Duodenal mucosa (tissue), 2 donors: ENCODE results near the gene GUCD1.
A peak's percentile ranks its signal among the peaks of the same experiment; 100 is the strongest.

Experiments used
- H3K27ac ChIP-seq: one replicate; pipeline ENCODE4 v1.7.0; 2013; ENCODE audit warnings: low read depth, low read length
- H3K27me3 ChIP-seq, 2 donors: one replicate each; pipeline ENCODE4 v1.7.0; 2013; ENCODE audit warnings: low read length in 2 of 2, control low read depth in 1 of 2; ENCODE audit not compliant: insufficient read depth in 2 of 2, control insufficient read depth in 1 of 2
- H3K36me3 ChIP-seq, 2 donors: one replicate each; pipeline ENCODE4 v1.7.0; 2013; ENCODE audit warnings: low read length in 2 of 2, control low read depth in 1 of 2; ENCODE audit not compliant: insufficient read depth in 2 of 2, control insufficient read depth in 1 of 2
- H3K4me1 ChIP-seq, 2 donors: one replicate each; pipeline ENCODE4 v1.7.0; 2013; ENCODE audit warnings: low read length in 2 of 2, control low read depth in 1 of 2; ENCODE audit not compliant: insufficient read depth in 2 of 2, control insufficient read depth in 1 of 2
- H3K4me3 ChIP-seq, 2 donors: one replicate each; pipeline ENCODE4 v1.7.0; 2013; ENCODE audit warnings: low read length in 2 of 2, low read depth in 1 of 2
- H3K9ac ChIP-seq, 2 donors: one replicate each; pipeline ENCODE4 v1.7.0; 2013; ENCODE audit warnings: low read length in 2 of 2, low read depth in 1 of 2
- H3K9me3 ChIP-seq, 2 donors: one replicate each; pipeline ENCODE4 v1.7.0; 2013; ENCODE audit warnings: low read length in 2 of 2, control low read depth in 1 of 2; ENCODE audit not compliant: control insufficient read depth in 1 of 2

GUCD1 gene

GRCh38 chr22:24583221-24584165, 28.6 kb upstream of the GUCD1 start:
- H3K4me1 ChIP-seq, result peaks cover 28 to 39% of the 10 kb centered on the region in 2 donors
- H3K36me3 ChIP-seq, result peaks cover 0 to 22% of the 10 kb centered on the region in 2 donors
- H3K9me3 ChIP-seq, result no peaks in the 10 kb centered on the region
- H3K27ac ChIP-seq, result no peak overlapping the region
- no peaks in the 10 kb centered on the region for H3K27me3 ChIP-seq
- H3K9ac ChIP-seq, result peak overlapping the region; percentile 8 to 43
- H3K4me3 ChIP-seq, result no peak overlapping the region

GRCh38 chr22:24582056-24582814, 27.3 kb upstream of the GUCD1 start:
- H3K4me3 ChIP-seq, result no peak overlapping the region
- no peaks in the 10 kb centered on the region for H3K9me3 ChIP-seq
- H3K27ac ChIP-seq, result no peak overlapping the region
- H3K9ac ChIP-seq, result no peak overlapping the region
- peaks cover 0 to 13% of the 10 kb centered on the region in 2 donors for H3K36me3 ChIP-seq
- peaks cover 37 to 48% of the 10 kb centered on the region in 2 donors for H3K4me1 ChIP-seq
- no peaks in the 10 kb centered on the region for H3K27me3 ChIP-seq

GRCh38 chr22:24580276-24580675, 25.3 kb upstream of the GUCD1 start:
- Histone ChIP-seq H3K4me3 (no peak overlapping the region), H3K27ac (no peak overlapping the region), H3K27me3 (no peaks in the 10 kb centered on the region), H3K36me3 (no peaks in the 10 kb centered on the region), H3K9me3 (no peaks in the 10 kb centered on the region), H3K9ac (no peak overlapping the region), H3K4me1 (peaks cover 49 to 55% of the 10 kb centered on the region in 2 donors)

- no peak overlapping the region for H3K4me3 ChIP-seq
These were observed 24.3 kb upstream of the GUCD1 start for GRCh38 chr22:24579258-24579601.

GRCh38 chr22:24578355-24579257, 23.7 kb upstream of the GUCD1 start:
- Histone ChIP-seq H3K4me3 (no peak overlapping the region), H3K9ac (peak overlapping the region in 1 of 2 donors; percentile 9), H3K27ac (no peak overlapping the region), H3K9me3 (no peaks in the 10 kb centered on the region), H3K27me3 (no peaks in the 10 kb centered on the region), H3K36me3 (peaks cover 3 to 13% of the 10 kb centered on the region in 2 donors), H3K4me1 (peaks cover 39 to 46% of the 10 kb centered on the region in 2 donors)

More at GRCh38 chr22:24579258-24579601, 24.3 kb upstream of the GUCD1 start:
- no peak overlapping the region for H3K9ac ChIP-seq
- H3K9me3 ChIP-seq, result no peaks in the 10 kb centered on the region
- peaks cover 45 to 52% of the 10 kb centered on the region in 2 donors for H3K4me1 ChIP-seq
- no peaks in the 10 kb centered on the region for H3K27me3 ChIP-seq
- peaks cover 0 to 7% of the 10 kb centered on the region in 2 donors for H3K36me3 ChIP-seq
- no peak overlapping the region for H3K27ac ChIP-seq

- H3K27me3 ChIP-seq, result no peaks in the 10 kb centered on the region
- H3K9me3 ChIP-seq, result no peaks in the 10 kb centered on the region
- peaks cover 31 to 36% of the 10 kb centered on the region in 2 donors for H3K4me1 ChIP-seq
- H3K4me3 ChIP-seq, result no peak overlapping the region
- no peak overlapping the region for H3K9ac ChIP-seq
- H3K36me3 ChIP-seq, result peaks cover 8 to 31% of the 10 kb centered on the region in 2 donors
- no peak overlapping the region for H3K27ac ChIP-seq
These were observed 21.8 kb upstream of the GUCD1 start for GRCh38 chr22:24576778-24577177.

GRCh38 chr22:24571266-24571665, 16.3 kb upstream of the GUCD1 start:
- Histone ChIP-seq H3K9me3 (no peaks in the 10 kb centered on the region), H3K27me3 (no peaks in the 10 kb centered on the region), H3K4me3 (no peak overlapping the region), H3K27ac (no peak overlapping the region), H3K36me3 (peaks cover 28 to 77% of the 10 kb centered on the region in 2 donors), H3K4me1 (peaks cover 4% of the 10 kb centered on the region in 2 donors), H3K9ac (no peak overlapping the region)

- H3K4me1 ChIP-seq, result peaks cover 7 to 9% of the 10 kb centered on the region in 2 donors
- no peak overlapping the region for H3K9ac ChIP-seq
- no peak overlapping the region for H3K27ac ChIP-seq
- H3K36me3 ChIP-seq, result peaks cover 28 to 69% of the 10 kb centered on the region in 2 donors
- no peaks in the 10 kb centered on the region for H3K27me3 ChIP-seq
- no peaks in the 10 kb centered on the region for H3K9me3 ChIP-seq
- no peak overlapping the region for H3K4me3 ChIP-seq
These were observed 12.7 kb upstream of the GUCD1 start for GRCh38 chr22:24567668-24568067.

- no peaks in the 10 kb centered on the region for H3K9me3 ChIP-seq
- no peak overlapping the region for H3K9ac ChIP-seq
- no peak overlapping the region for H3K4me3 ChIP-seq
- peaks cover 26 to 63% of the 10 kb centered on the region in 2 donors for H3K36me3 ChIP-seq
- peaks cover 7 to 9% of the 10 kb centered on the region in 2 donors for H3K4me1 ChIP-seq
- no peak overlapping the region for H3K27ac ChIP-seq
- H3K27me3 ChIP-seq, result no peaks in the 10 kb centered on the region
These were observed 12.1 kb upstream of the GUCD1 start for GRCh38 chr22:24566899-24567511.
